Non-pigmented ciliary epithelial cell (primary cell): ENCODE measurements around the gene CTNNBIP1.
A peak's percentile ranks its signal among the peaks of the same experiment; 100 is the strongest.
"Not testable (repeated sequence)": the region's sequence is repeated elsewhere in the genome, so short reads cannot be mapped to it uniquely, and the experiment has no call there.

Experiments used
- DNase-seq: peaks from one replicate; pipeline ENCODE4 v3.0.0-alpha.2; 2010; ENCODE audit warnings: low read depth

CTNNBIP1 gene, protein sequence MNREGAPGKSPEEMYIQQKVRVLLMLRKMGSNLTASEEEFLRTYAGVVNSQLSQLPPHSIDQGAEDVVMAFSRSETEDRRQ

DNA sequence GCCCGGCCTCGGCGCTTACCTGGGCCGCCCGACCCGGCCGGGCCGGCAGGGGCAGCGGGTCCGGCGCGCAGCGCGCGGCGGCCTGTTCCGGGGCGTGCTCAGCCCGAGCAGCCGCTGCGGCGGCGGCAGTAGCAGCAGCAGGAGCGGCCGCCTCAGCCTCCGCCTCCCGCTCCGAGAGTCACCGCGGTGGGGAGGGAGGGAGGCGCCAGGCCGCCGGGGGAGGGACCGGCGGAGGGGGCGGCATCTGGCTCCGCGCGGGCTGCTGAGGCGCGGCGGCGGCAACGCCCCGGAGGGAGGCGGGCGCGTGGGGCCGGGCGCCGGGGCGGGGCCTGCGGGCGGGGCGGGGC lies at the start of gene CTNNBIP1:
Gene CTNNBIP1, minus strand, starts transcription at position 194 of the 347 bp plus-strand sequence. CDS start 38,205 bp downstream, outside the sequence.
- no peak for DNase-seq

DNA sequence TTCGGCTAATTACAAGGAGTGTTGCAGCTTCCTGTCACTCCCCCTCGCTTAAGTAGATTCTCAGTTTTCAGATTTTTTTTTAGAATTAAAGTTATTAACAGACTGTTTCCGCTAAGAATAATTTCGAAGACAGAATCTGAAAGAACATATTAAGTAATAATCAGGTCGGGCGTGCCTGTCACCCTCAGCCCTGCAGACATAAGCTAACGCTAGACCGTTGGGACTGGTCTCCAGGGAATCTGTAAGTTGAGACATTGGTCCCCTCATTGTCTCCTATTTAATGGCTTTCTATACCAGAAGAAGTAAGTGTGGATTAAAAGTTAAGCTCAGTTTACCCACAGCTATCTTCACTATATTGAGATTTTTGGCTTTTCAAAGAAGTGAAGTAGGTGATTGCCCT lies 47.7 kb upstream of the CTNNBIP1 start:
- no peak for DNase-seq

DNA sequence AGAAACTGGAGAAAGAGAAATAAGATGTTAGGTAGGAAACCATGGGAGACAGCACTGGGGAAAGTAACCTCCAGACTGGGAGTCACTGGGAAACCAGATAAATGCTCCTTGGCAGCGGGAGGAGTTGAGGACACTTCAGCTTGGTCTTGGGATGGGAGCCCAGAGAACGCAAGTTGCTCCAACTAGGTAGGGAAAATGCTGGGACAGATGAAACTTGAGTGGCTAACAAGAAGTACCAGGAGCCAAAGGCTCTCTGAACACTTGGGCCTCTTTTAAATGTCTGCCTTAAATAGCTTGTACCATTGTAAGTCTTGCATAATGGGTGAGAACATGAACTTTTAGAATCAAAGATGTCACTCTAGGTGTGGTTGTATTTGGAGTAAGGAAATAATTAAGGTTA lies 36.2 kb upstream of the CTNNBIP1 start:
- no peak for DNase-seq

DNA sequence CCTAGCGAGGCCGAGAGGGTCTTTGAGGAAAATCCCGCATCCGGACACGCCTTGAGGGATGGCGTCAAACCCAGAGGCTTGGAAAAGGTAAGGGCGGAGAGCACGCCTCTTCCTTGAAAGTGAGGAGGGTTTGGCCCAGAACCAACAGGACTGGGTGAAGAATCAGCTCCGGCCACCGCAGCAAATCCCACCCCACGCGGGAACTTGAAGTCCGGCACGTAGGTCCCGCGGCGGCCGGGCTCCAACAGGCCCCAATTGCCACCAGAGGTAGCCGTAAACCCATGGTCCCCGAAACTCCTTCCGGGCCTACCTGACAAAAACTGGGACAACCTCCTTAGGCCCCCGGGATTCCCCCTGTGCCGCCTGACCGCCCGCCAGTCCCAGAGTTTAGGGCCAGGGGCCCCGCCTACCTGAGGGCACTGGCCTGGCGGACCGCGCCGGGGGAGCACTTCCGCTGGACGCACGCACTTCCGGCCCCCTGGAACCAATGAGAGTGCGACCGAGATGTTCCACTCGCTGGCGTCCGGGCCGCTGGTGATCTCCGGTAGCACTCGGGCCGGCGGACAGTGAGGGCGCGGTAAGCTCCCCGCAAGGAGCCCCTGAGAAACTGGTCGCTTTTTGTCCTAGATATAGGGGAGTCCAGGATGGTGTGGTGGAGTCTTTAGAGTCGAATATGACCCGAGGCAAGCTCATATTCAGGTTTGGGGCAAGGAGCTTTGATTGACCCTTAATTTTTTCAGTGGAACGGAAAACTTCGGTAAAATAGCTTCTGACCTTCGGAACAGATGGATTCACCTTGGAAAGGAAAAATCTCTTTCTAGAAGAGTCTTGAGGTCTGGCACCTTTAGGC lies 33.1 kb upstream of the CTNNBIP1 start, which contains the start of the genes LZIC and NMNAT1:
Gene LZIC, minus strand, starts transcription at position 453 of the 850 bp plus-strand sequence. CDS start 6,772 bp downstream, outside the sequence.
Gene NMNAT1, plus strand, starts transcription at position 537 of the 850 bp plus-strand sequence. CDS start 28,599 bp downstream, outside the sequence.
- DNase-seq, result peak; percentile 69

DNA sequence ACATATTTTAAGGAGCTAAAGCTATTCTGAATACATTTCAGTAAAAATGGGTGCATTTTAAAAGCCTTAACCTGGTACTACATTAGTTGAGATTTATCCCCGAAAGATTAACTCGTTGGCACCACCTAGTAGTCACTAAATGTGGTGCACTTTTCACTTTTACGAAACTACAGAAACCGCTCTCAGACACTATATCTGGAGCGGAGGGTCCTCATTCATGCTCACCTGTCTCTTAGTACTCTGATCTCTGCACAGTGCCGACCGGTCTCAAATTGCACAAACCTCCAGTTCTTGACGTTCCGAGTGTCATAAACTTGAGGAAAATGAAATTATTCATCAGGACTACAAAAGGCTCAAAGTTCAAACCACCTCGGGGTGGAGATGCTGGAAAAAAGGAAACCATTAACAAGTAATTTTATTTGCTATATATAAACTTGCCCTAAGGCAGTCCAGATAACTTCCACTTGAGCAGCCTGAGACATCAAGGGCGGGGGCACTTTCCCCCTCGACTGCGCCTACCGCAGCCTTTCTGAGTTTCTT lies 32.4 kb upstream of the CTNNBIP1 start:
- peak; percentile 30 for DNase-seq

DNA sequence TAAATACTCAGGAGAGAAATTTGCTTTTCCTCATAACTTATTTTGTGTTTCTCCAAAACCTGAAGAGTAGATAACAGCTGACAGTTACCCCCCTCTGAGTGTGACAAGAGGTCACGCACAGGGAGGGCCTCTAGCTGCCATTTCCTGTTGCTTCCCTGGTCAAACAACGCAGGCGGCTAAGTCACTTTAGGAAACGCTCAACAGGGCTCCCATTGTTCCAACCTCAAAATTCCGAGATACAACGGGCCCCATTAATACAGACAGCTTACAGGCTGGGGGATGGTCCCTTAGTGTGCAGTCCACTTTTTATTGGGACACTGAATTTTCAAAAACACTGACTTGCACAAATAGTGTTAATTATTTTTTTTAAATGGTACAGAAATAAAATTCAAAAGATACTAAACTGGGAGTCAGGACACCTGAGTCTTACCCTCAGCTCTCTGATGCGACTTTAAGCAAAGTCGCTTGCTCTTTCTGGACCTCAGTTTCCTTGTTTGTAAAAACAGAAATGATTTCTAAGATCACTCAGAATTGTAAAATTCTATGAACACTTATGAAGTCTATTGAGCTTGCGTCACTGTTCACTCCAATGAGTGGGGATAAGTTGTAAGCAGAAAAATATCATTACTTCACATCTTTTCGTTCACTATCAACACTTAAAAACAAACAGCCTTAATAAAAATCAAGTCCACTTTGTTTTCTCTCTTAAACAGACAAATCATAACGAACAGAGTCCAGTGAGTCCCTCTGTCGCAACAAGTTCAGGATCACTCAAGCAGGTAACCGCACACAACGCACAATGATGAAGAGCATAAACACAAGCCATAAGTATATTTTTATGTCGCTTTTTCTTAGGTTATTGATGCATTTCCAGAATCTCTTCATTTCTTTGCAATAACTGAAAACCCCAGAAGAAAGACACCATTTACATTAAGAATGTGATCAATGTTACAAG lies 19.6 kb upstream of the CTNNBIP1 start:
- no peak for DNase-seq

DNA sequence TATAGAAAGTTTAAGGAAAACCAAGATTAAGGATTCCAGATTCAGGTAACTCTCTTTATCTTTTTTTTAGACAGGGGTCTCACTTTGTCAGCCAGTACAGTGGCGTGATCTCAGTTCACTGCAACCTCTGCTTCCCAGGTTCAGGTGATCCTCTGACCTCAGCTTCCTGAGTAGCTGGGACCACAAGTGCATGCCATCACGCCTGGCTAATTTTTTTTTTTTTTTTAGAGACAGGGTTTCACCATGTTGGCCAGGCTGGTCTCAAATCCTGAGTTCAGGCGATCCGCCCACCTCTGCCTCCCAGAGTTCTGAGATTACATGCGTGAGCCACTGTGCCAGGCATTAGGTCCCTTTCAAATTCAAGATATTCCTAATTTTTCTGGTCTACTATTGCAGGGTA lies 17.2 kb upstream of the CTNNBIP1 start:
- DNase-seq, result no peak

DNA sequence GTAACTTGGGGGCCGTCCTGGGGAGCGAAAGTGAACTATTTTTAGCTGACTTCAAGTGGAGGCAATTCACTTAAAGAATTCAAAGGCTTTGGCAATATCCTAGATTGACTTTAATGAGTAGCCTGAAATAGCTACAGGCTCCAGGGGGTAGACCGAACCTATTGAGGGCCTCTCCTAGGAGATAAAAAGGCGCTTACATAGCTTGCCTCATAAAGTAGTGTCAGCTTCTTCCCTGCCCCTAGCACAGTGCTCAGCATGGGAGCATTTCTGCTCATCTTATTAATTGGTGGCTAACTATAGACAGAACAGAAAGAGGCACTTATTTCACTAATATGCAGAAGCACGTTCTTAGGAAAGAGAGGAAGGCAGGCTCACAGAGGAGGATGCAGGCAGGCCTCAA lies 12.3 kb upstream of the CTNNBIP1 start:
- DNase-seq, result no peak

DNA sequence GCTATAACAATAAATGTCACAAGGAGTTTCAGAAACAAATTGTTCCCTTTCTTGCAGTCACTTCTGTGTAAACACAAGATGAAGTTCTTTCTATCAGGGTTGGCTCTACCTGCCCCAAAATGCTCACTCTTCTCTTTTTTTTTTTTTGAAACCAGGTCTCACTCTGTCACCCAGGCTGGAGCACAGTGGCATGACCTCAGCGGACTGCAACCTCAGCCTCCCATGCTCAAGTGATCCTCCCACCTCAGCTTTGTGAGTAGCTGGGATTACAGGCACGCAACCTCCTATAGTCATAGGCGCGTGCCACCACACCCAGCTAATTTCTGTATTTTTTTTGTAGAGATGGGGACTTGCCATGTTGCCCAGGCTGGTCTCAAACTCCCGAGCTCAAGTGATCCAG lies 10.5 kb upstream of the CTNNBIP1 start:
- DNase-seq, result no peak

DNA sequence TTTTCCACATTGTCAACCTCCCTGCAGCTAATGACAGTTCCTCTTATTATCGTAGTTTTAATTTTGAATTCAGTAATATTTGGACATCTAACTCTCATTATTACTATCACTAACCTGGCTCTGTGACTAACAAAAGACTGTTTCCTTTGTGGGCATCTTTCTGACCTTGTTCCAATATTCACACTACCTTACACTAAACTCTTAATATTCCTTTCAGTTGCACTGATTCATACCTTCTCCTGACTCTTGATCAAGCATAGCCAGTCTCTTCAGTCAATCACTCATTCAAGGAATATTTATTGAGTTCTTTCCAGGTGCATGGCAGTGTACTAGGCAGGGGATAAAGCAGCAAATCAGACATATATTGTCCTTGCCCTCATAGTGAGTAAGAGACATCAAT lies 7.8 kb upstream of the CTNNBIP1 start:
- DNase-seq, result no peak

DNA sequence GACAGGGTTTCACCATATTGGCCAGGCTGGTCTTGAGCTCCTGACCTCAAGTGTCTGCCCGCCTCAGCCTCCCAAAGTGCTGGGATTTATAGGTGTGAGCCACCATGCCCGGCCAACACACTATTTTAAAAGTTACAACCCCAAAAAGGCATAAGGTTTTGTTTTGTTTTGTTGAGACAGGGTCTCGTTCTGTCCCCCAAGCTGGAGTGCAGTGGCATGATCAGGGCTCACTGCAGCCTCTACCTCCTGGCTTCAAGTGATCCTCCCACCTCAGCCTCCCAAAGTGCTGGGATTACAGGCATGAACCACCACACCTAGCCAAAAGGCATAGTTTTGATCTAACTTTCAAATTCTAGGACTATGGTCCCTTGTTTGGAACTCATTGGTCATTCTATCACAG lies 7.4 kb upstream of the CTNNBIP1 start:
- DNase-seq, result not testable (repeated sequence)

DNA sequence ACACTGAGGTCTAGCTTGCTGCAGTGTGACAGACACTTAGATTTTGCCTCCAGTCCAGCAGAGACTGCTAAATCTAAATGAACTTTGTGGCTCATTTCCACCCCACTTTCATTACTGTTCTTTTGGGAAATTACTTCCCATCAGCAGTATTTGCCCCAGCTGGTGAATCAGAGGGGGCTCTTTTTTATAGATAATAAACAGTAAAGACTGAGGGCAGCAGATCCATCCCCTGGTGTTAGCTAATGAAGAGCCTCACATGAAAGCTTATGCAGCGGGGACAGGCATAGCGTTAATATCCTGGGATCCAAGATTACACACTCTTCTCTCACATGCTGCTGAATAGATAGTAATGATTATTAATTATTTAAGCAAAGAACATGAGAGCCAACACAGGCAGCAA lies 6.4 kb upstream of the CTNNBIP1 start:
- DNase-seq, result no peak

DNA sequence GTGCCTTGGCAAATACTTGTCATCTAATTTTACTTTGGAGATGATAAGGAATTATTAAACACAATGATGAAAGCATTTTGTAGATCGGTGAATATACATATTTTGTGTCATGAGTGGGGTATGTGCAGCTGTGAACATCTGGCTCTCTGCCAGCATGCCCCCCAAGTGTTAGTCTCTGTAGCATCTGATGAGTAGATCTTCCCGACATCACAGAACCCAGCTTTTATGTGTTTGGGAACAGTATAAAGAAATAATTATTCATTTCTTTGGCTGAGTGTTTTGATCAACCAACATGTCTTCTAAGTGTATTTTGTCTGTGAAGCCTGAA lies 4.5 kb upstream of the CTNNBIP1 start:
- no peak for DNase-seq

DNA sequence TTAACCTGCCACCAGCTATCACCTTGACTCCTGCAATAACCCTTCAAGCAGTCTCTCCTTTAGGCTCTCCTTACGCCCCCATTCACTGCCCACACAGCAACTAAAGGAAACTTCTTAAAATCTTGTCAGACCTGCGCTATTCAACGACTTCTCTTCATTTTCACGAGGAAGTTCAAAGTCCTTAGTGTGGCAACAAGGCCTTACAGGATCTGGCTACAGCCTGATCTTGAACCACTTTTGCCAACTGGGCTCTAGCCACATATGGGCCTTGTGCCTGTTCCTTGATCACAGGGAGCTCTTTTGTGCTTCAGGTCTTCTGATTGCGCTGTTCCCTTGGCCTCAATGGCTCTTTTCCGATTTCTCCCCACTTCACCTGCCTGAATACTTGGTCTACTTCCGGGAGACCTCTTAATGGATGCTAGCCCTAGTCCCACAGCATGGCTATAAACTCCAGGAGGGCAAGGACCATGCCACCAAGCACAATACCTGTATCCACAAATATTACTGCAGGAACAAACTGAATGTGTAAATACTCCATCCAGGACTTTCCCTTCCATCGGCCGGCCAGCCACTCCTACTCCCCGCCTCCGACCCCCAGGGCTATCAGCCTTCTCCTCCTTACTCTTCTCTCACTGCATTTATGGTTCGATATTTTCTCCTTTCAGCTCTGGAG lies 2.3 kb upstream of the CTNNBIP1 start:
- DNase-seq, result no peak

DNA sequence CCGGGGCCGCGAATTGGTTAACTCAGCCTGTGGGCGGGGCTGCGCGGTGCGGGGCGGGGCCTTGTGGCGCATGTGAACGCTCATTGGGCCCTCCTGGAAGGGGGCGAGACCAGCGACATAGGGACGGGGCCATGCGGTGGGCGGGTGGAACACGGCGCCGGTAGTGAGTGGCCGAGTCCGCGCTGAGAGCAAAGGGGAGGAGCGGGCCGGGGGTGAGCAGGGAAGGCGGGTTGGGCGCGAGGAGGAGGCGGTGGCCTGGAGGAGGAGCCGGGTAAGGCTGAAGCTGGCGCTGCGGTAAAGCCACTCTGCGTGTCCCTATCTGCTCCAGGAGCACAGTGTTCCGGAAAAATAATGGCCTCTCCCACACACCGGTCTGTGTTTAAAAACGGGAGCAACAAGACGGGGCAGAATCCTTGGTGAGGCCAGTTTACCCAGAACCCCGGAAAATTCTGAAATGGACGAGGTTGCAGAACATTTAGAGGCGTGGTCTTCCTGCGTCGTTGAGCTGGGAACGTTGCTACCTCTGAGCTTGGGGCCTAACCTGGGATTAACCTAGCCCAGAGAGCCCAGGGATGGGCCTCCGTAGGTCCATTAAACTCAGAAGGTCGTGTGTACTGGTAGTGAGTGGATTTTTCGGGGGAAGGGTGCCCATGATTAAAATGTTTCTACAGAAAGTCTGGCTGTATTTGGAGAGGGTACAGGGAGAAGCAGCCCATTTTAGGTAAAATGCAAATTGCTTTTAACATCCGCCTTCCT lies 532 bp upstream of the CTNNBIP1 start:
- peak; percentile 94 for DNase-seq

DNA sequence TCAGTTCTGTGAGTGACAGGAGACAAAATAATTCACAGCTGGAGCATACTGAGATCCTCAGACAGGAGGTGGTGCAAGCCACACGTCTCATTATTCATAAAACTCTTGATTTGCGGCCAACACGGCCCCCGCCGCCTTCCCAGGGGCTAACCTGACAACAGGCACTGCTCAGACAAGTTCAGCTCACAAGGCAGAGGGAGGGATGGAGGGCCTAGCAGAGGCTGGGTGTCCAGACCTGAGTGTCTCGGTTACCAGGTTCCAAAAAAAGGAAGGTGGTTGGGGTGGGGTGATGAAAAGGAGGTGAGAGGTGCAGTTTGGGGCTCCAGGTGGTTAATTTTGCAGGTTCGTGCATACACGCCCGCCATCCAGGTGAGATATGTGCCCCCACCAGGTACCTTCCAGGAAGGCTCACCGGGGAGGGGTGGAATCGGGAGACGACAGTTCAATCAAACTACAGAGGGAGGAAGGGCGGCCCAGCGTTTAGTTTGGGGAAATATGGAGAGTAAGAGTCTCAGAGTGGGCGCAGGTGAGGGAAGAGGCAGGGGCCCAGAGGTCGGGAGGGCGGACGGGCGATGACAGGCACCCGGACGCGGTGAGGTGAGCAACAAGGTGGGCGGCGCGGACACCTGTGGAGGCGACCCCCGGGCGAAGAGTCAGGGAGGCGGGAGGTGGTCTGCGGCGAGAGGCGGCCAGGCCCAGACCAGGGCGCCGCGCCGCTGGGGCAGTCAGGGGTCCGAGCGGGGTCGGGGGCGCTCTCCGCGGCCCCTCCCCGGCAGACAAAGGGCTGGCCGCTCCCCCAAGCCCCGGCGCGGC lies 629 bp downstream of the CTNNBIP1 start:
- no peak for DNase-seq

DNA sequence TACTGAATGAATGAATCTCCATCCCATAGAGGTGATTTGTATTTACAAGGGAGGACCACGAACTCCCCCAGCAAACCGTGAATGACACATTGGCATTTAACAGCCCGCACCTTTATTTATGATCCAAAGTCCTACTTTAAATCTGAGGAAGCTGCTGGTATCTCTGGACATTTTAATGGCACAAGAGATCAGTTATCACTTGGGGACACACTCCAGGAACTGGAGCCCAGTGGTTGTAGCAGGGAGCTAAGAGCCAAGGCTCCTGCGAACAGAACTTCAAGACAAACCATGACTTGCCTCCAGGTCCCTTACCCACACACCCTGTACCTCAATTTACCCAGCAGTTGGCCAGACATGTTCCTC lies 1.2 kb downstream of the CTNNBIP1 start:
- no peak for DNase-seq

DNA sequence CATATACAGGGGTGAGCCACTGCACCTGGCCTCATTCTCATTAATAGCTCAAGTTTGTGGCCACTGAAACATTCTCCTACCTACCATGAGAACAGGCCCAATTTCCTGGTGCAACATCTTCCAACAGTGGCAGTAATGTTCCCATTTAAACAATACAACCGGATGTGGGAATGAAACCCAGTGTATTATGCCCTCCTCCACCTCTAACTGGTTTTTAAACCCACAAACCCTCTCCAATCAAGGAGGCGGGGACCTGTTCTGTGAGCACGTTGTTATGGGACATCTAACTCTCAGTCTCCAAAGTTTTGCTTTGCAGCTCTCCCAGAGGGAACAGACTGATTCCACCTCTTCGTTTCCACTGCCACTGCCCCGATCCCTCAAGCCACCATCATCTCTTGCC lies 2.6 kb downstream of the CTNNBIP1 start:
- no peak for DNase-seq

DNA sequence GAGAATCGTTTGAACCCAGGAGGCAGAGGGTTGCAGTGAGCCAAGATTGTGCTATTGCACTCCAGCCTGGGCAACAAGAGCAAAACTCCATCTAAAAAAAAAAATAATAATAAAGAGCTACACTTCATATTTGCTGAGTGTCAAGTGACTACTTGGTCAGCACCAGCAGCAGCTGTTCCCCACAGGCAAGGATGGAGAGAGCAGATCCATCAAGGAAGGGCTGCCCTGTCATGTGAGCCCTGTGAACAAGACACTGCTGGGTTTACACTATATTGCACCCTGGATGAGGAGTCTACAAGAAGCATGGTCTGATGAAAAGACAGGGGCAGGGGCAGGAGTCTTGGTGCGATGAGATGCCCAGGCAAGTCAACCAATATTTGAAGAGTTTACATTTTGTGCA lies 3.6 kb downstream of the CTNNBIP1 start:
- no peak for DNase-seq

DNA sequence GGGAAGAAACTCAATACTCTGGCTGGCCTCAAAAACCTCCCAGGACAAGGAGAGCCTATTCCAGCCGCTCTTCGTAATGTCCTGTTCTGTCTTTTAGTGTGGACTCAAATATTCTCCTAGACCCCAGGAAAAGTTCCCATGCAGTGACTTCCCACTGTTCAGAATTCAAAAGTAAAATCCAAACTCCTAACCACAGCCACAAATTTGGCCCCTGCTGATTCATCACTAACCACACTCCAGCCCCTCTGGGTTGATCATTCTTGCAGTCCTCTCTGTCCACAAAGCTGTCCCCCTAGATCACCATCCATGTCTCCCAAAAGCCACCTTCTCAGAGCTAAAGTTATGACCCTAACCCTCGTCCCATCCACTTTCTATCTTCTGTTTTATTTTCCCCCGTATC lies 5.1 kb downstream of the CTNNBIP1 start:
- DNase-seq, result no peak
